Measurements from ENCODE around the gene NSFL1C. TPM values are rescaled to one million over a fixed set of nuclear protein-coding genes. Genes with fewer than 3 reads are reported as not detected.

NSFL1C gene
- total RNA-seq, 1 experiment from 2014 or later: 151 TPM

- ChIA-PET POLR2A (interaction anchor here (0.7 kb wide), 1 partner anchor 20 kb away, joined by 3 read pairs; no protein-coding TSS in a partner anchor), CTCF (interaction anchor here (0.7 kb wide), 1 partner anchor 48 kb away, joined by 5 read pairs; no protein-coding TSS in a partner anchor)
- Histone ChIP-seq H3K36me3 (ENCODE audit: control insufficient read depth, insufficient read depth, low read length) (no peaks in the 10 kb centered on the region), H3K27me3 (ENCODE audit: control insufficient read depth, insufficient read depth, low read length) (no peaks in the 10 kb centered on the region), H3K9me3 (ENCODE audit: control insufficient read depth, insufficient read depth, low read depth, low read length) (peaks cover 30% of the 10 kb centered on the region; the same call in 1 of the 2 replicates), H3K4me1 (ENCODE audit: control insufficient read depth, insufficient read depth, low read length) (peaks cover 10% of the 10 kb centered on the region), H3K27ac (ENCODE audit: low read length) (peak overlapping the region; percentile 69), H3K4me3 (ENCODE audit: low read depth in 2 of 2, low read length in 2 of 2) (no peak overlapping the region)
- DNase-seq (ENCODE audit: low read depth, low spot score) (no peak), ATAC-seq (no peak)
- no TSS peak for BruUV-seq (replicated peaks)
- in situ Hi-C loops (cut with HindIII; ENCODE audit: low pct_unique_long_range_greater_than_20kb, low sequenced_read_pairs) (no loop called here), intact Hi-C loops (cut with micrococcal nuclease; ENCODE audit: unreplicated experiment) (loop anchor here (5.0 to 10.0 kb wide), 2 partner anchors 43 to 61 kb away; partner anchors contain the start of gene FKBP1A)
- no peak for TF ChIP-seq TCF7L2 (IDR thresholded peaks at IDR 0.05; ENCODE audit: low read depth, low read length)
- TF ChIP-seq REST (IDR thresholded peaks at IDR 0.05; ENCODE audit: insufficient read depth in 1 of 2, low read depth in 2 of 2, low read length in 1 of 2): no peak
- TF ChIP-seq POLR2AphosphoS5 (IDR thresholded peaks at IDR 0.05; ENCODE audit: low read depth, low read length): no peak
- TF ChIP-seq, protein P1, sequence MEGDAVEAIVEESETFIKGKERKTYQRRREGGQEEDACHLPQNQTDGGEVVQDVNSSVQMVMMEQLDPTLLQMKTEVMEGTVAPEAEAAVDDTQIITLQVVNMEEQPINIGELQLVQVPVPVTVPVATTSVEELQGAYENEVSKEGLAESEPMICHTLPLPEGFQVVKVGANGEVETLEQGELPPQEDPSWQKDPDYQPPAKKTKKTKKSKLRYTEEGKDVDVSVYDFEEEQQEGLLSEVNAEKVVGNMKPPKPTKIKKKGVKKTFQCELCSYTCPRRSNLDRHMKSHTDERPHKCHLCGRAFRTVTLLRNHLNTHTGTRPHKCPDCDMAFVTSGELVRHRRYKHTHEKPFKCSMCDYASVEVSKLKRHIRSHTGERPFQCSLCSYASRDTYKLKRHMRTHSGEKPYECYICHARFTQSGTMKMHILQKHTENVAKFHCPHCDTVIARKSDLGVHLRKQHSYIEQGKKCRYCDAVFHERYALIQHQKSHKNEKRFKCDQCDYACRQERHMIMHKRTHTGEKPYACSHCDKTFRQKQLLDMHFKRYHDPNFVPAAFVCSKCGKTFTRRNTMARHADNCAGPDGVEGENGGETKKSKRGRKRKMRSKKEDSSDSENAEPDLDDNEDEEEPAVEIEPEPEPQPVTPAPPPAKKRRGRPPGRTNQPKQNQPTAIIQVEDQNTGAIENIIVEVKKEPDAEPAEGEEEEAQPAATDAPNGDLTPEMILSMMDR (IDR thresholded peaks at IDR 0.05): no peak
- TF ChIP-seq SIN3A (IDR thresholded peaks at IDR 0.05; ENCODE audit: borderline replicate concordance, insufficient read depth, low read depth, low read length): no peak
Observed at GRCh38 chr20:1435337-1435699, 31.3 kb downstream of the NSFL1C start.

GRCh38 chr20:1434571-1435336 lies 31.9 kb downstream of the NSFL1C start:
- POLR2A ChIA-PET: no interaction called here
- TF ChIP-seq SIN3A (IDR thresholded peaks at IDR 0.05; ENCODE audit: borderline replicate concordance, insufficient read depth, low read depth, low read length): no peak
- TF ChIP-seq TCF7L2 (IDR thresholded peaks at IDR 0.05; ENCODE audit: low read depth, low read length): no peak
- no peak for TF ChIP-seq REST (IDR thresholded peaks at IDR 0.05; ENCODE audit: insufficient read depth in 1 of 2, low read depth in 2 of 2, low read length in 1 of 2)
- TF ChIP-seq, protein P1 (IDR thresholded peaks at IDR 0.05): no peak
- no peak for TF ChIP-seq POLR2AphosphoS5 (IDR thresholded peaks at IDR 0.05; ENCODE audit: low read depth, low read length)
- DNase-seq (ENCODE audit: low read depth, low spot score): no peak
- intact Hi-C loops (cut with micrococcal nuclease; ENCODE audit: unreplicated experiment) (loop anchor here (5.0 to 10.0 kb wide), 2 partner anchors 42 to 60 kb away; partner anchors contain the start of gene FKBP1A), in situ Hi-C loops (cut with HindIII; ENCODE audit: low pct_unique_long_range_greater_than_20kb, low sequenced_read_pairs) (no loop called here)
- Histone ChIP-seq H3K4me1 (ENCODE audit: control insufficient read depth, insufficient read depth, low read length) (peaks cover 10% of the 10 kb centered on the region), H3K27ac (ENCODE audit: low read length) (peak overlapping the region; percentile 69), H3K36me3 (ENCODE audit: control insufficient read depth, insufficient read depth, low read length) (no peaks in the 10 kb centered on the region), H3K27me3 (ENCODE audit: control insufficient read depth, insufficient read depth, low read length) (no peaks in the 10 kb centered on the region), H3K4me3 (ENCODE audit: low read depth in 2 of 2, low read length in 2 of 2) (no peak overlapping the region), H3K9me3 (ENCODE audit: control insufficient read depth, insufficient read depth, low read depth, low read length) (peaks cover 30% of the 10 kb centered on the region; the same call in 1 of the 2 replicates)
- ATAC-seq: no peak
- BruUV-seq (replicated peaks): no TSS peak
- CTCF ChIA-PET: interaction anchor here (0.7 kb wide), 1 partner anchor 47 kb away, joined by 5 read pairs; no protein-coding TSS in a partner anchor

Data from Panc1 (cell line).